Progenitor cell of endocrine pancreas (in vitro differentiated cells): ENCODE data around the gene GPR142. TPM values are rescaled to one million over a fixed set of nuclear protein-coding genes. Genes with fewer than 3 reads are reported as not detected.

ENCODE experiments used
- DNase-seq: peaks from one replicate; pipeline ENCODE4 v3.0.0; 2021; ENCODE audit warnings: low spot score; ENCODE audit not compliant: unreplicated experiment
- H3K27ac Mint-ChIP-seq: 2 replicates; pipeline ENCODE4 v1.8.0; 2021; ENCODE audit warnings: mild to moderate bottlenecking, moderate library complexity, mixed read lengths
- H3K27me3 Mint-ChIP-seq: 2 replicates; pipeline ENCODE4 v1.8.0; 2021; ENCODE audit warnings: mixed read lengths
- H3K36me3 Mint-ChIP-seq: 2 replicates; pipeline ENCODE4 v1.8.0; 2022; ENCODE audit warnings: mixed read lengths; ENCODE audit not compliant: insufficient read depth
- H3K4me1 Mint-ChIP-seq: 2 replicates; pipeline ENCODE4 v1.8.0; 2021; ENCODE audit warnings: low read depth, mixed read lengths
- H3K4me3 Mint-ChIP-seq: 2 replicates; pipeline ENCODE4 v1.8.0; 2021; ENCODE audit warnings: low read depth, mild to moderate bottlenecking, moderate library complexity, mixed read lengths
- H3K9me3 Mint-ChIP-seq: 2 replicates; pipeline ENCODE4 v1.8.0; 2021; ENCODE audit warnings: low read depth, mixed read lengths
- CTCF ChIP-seq: fragments of 200-600 bp; sonication (generic); IDR thresholded peaks from one replicate; pipeline ENCODE4 v1.5.0; 2021; ENCODE audit warnings: antibody characterized with exemption, mild to moderate bottlenecking; ENCODE audit not compliant: unreplicated experiment
- total RNA-seq: library from RNA; stranded (reverse); gene quantifications from 2 replicates; pipeline ENCODE4 v1.2.1, GENCODE V29; 2021

GPR142 gene
- total RNA-seq, 1 donor from 2014 or later: 6.6 TPM

- H3K4me1 Mint-ChIP-seq: peaks cover 11% of the 10 kb centered on the region
- no peak for TF ChIP-seq CTCF
- no peak for DNase-seq
- no peak overlapping the region for H3K27ac Mint-ChIP-seq
- no peaks in the 10 kb centered on the region for H3K9me3 Mint-ChIP-seq
- no peaks in the 10 kb centered on the region for H3K36me3 Mint-ChIP-seq
- H3K27me3 Mint-ChIP-seq: peaks cover 4% of the 10 kb centered on the region
- H3K4me3 Mint-ChIP-seq: no peak overlapping the region
These were observed 19.1 kb downstream of the GPR142 start for GRCh38 chr17:74386386-74386785.

GRCh38 chr17:74387365-74388218, 20.3 kb downstream of the GPR142 start:
- Mint-ChIP-seq H3K36me3 (no peaks in the 10 kb centered on the region), H3K27ac (no peak overlapping the region), H3K27me3 (peaks cover 4% of the 10 kb centered on the region), H3K9me3 (no peaks in the 10 kb centered on the region), H3K4me3 (no peak overlapping the region), H3K4me1 (peaks cover 11% of the 10 kb centered on the region)
- DNase-seq: no peak
- TF ChIP-seq CTCF: peak; percentile 20

- H3K36me3 Mint-ChIP-seq: no peaks in the 10 kb centered on the region
- peak overlapping the region; percentile 69 for H3K27ac Mint-ChIP-seq
- peaks cover 4% of the 10 kb centered on the region for H3K27me3 Mint-ChIP-seq
- H3K4me1 Mint-ChIP-seq: peaks cover 11% of the 10 kb centered on the region
- no peaks in the 10 kb centered on the region for H3K9me3 Mint-ChIP-seq
- TF ChIP-seq CTCF: no peak
- DNase-seq: no peak
- no peak overlapping the region for H3K4me3 Mint-ChIP-seq
These were observed 21.9 kb downstream of the GPR142 start for GRCh38 chr17:74389084-74389753.

- Mint-ChIP-seq H3K4me3 (no peak overlapping the region), H3K9me3 (no peaks in the 10 kb centered on the region)
These were observed 22.8 kb downstream of the GPR142 start for GRCh38 chr17:74389937-74390679.

More at GRCh38 chr17:74389937-74390679, 22.8 kb downstream of the GPR142 start:
- Mint-ChIP-seq H3K4me1 (peaks cover 11% of the 10 kb centered on the region), H3K36me3 (no peaks in the 10 kb centered on the region), H3K27ac (no peak overlapping the region), H3K27me3 (peaks cover 4% of the 10 kb centered on the region)
- DNase-seq: no peak
- TF ChIP-seq CTCF: no peak
